Adrenal gland (tissue), 12 donors: ENCODE results near the gene ATG16L2. TPM values are rescaled to one million over a fixed set of nuclear protein-coding genes. Genes with fewer than 3 reads are reported as not detected.

Experiments used
- DNase-seq, 7 donors: peaks; one replicate each; pipeline ENCODE4 v3.0.0-alpha.2; 2019 to 2020
- H3K27ac ChIP-seq, 5 donors: fragments of 200-600 bp; sonication (generic) in 4 of 5; 1 replicate in 3 of 5; 2 replicates in 2 of 5; pipeline versions ENCODE4 v1.5.1 to v1.8.0; 2016 to 2020; ENCODE audit warnings: mild to moderate bottlenecking in 1 of 5
- H3K27me3 ChIP-seq: fragments of 200-600 bp; 2 replicates; pipeline ENCODE4 v1.8.0; 2021
- H3K36me3 ChIP-seq, 2 donors: fragments of 200-600 bp; replicated peaks in 1 of 2; 1 replicate in 1 of 2; 2 replicates in 1 of 2; pipeline versions ENCODE4 v1.5.1 to v1.8.0; 2018 to 2022
- H3K4me1 ChIP-seq, 2 donors: fragments of 200-600 bp; replicated peaks in 1 of 2; 1 replicate in 1 of 2; 2 replicates in 1 of 2; pipeline versions ENCODE4 v1.5.1 to v1.8.0; 2018 to 2021
- H3K4me3 ChIP-seq, 4 donors: fragments of 200-600 bp; sonication (generic) in 3 of 4; one replicate each; pipeline ENCODE4 v1.5.1; 2016 to 2018
- H3K9me3 ChIP-seq, 3 donors: fragments of 200-600 bp; sonication (generic) in 1 of 3; replicated peaks in 1 of 3; 1 replicate in 2 of 3; 2 replicates in 1 of 3; pipeline versions ENCODE4 v1.5.1 to v1.8.0; 2016 to 2021
- POLR2A ChIP-seq, 2 donors: fragments of 450-650 bp; IDR thresholded peaks; one replicate each; pipeline ENCODE4 v1.6.1; 2017; ENCODE audit warnings: antibody characterized with exemption in 2 of 2, mild to moderate bottlenecking in 2 of 2, moderate library complexity in 1 of 2
- WGBS, 4 donors: extraction: QIAGEN DNeasy Blood & Tissue Kit in 2 of 4; methylation state at CpG; one replicate each; pipeline versions ENCODE4 v1.1.5 to v1.1.7; 2013 to 2017; 5-methylcytosine and 5-hydroxymethylcytosine counted together
- intact Hi-C, 2 donors: fragments of 100-400 bp; cut with DNase I; formaldehyde crosslinking; loops; one replicate each; pipeline versions ENCODE4 v1.14.1 to v1.15.0; 2022 to 2023
- polyA plus RNA-seq, 3 donors: library from polyadenylated mRNA; stranded (reverse); fragments of 200-250 nt in 2 of 3; fragments of 350-450 nt in 1 of 3; fragmentation: Illumina TruSeq in 1 of 3; extraction: RNeasy Lipid Tissue Mini Kit (QIAGEN cat#74804) in 1 of 3; gene quantifications; one replicate each; pipeline ENCODE4 v1.2.3, GENCODE V29; 2013 to 2014
- total RNA-seq, 9 donors: library from RNA; depleted of rRNA in 4 of 9; stranded (reverse); fragments of >200 nt in 4 of 9; fragments of 120-200 nt in 1 of 9; fragmentation: NEBNext Ultra II Directional in 1 of 9; extraction: Animal tissue kit (Norgen Biotek cat#: 25700) in 1 of 9; gene quantifications; one replicate each; pipeline versions ENCODE4 v1.1.0 to v1.2.4, GENCODE V29; 2013 to 2023
- TF ChIP-seq, protein P1 (sequence below), 6 experiments: fragments of 450-650 bp in 4 of 6; fragments of 200-600 bp in 2 of 6; sonication (generic) in 1 of 6; IDR thresholded peaks; 1 replicate in 5 of 6; 2 replicates in 1 of 6; pipeline versions ENCODE4 v1.5.1 to v1.8.0; 2016 to 2021; ENCODE audit warnings: antibody characterized with exemption in 6 of 6, mild to moderate bottlenecking in 2 of 6, moderate library complexity in 1 of 6
- donor health status: healthy with polysubstance abuse.
- donor health status: Bipolar disorder and iron deficiency.
- donor health status: DM: yes; HTN: yes; CAD: no.
- donor health status: DM: no; HTN: no; CAD: no.
- donor health status: DM: no; HTN: no; CAD: no.
- donor health status: DM: yes; HTN: yes; CAD: no.

Gene ATG16L2
- total and polyA plus RNA-seq, 12 donors = 5.7 to 343 (median 30.6) TPM

DNA sequence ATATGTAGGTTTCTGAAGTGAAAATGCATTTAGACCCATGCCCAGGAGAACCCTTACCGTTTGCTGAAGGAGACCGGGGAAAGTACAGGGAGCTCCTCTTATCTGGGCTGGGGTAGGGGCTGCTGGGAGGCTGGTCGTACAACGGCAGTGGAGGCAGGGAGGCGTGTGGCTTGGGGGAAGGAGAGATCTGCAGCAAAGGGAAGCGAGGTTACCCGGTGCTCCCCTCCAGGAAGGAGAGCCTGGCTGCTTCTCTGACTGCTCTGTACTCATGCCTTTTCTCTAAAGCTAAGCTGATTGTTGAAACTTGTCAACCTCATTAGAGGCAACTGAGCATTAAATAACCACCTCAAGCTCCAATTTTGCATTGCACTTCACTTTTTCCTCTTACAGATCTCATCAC is 27.2 kb downstream of the ATG16L2 start:
- intact Hi-C loops = no loop called here
- peaks cover 0 to 51% of the 10 kb centered on the region in 2 donors for H3K36me3 ChIP-seq
- TF ChIP-seq, protein P1, sequence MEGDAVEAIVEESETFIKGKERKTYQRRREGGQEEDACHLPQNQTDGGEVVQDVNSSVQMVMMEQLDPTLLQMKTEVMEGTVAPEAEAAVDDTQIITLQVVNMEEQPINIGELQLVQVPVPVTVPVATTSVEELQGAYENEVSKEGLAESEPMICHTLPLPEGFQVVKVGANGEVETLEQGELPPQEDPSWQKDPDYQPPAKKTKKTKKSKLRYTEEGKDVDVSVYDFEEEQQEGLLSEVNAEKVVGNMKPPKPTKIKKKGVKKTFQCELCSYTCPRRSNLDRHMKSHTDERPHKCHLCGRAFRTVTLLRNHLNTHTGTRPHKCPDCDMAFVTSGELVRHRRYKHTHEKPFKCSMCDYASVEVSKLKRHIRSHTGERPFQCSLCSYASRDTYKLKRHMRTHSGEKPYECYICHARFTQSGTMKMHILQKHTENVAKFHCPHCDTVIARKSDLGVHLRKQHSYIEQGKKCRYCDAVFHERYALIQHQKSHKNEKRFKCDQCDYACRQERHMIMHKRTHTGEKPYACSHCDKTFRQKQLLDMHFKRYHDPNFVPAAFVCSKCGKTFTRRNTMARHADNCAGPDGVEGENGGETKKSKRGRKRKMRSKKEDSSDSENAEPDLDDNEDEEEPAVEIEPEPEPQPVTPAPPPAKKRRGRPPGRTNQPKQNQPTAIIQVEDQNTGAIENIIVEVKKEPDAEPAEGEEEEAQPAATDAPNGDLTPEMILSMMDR (IDR thresholded peaks at IDR 0.05) = no peak
- no peak for TF ChIP-seq POLR2A (IDR thresholded peaks at IDR 0.05)
- no peak overlapping the region for H3K27ac ChIP-seq
- H3K27me3 ChIP-seq = no peaks in the 10 kb centered on the region
- peak in 1 of 7 donors; percentile 16 for DNase-seq
- H3K4me3 ChIP-seq = no peak overlapping the region
- 89 to 91% (median 91%) methylated on average over 7 of the region's 7 CpGs for WGBS, 4 donors
- H3K9me3 ChIP-seq = no peaks in the 10 kb centered on the region
- H3K4me1 ChIP-seq = peaks cover 0 to 8% of the 10 kb centered on the region in 2 donors

- H3K4me1 ChIP-seq = peaks cover 0 to 8% of the 10 kb centered on the region in 2 donors
- DNase-seq = no peak
- TF ChIP-seq POLR2A (IDR thresholded peaks at IDR 0.05) = no peak
- TF ChIP-seq, protein P1 (IDR thresholded peaks at IDR 0.05) = no peak
- intact Hi-C loops = no loop called here
- H3K4me3 ChIP-seq = no peak overlapping the region
- H3K27me3 ChIP-seq = no peaks in the 10 kb centered on the region
- peaks cover 0 to 54% of the 10 kb centered on the region in 2 donors for H3K36me3 ChIP-seq
- peak overlapping the region in 2 of 5 donors; percentile 54 to 62 for H3K27ac ChIP-seq
- no peaks in the 10 kb centered on the region for H3K9me3 ChIP-seq
- WGBS, 4 donors = 81 to 91% (median 84%) methylated on average over 5 of the region's 5 CpGs
Observed at GRCh38 chr11:72842126-72842525, 27.9 kb downstream of the ATG16L2 start.

DNA sequence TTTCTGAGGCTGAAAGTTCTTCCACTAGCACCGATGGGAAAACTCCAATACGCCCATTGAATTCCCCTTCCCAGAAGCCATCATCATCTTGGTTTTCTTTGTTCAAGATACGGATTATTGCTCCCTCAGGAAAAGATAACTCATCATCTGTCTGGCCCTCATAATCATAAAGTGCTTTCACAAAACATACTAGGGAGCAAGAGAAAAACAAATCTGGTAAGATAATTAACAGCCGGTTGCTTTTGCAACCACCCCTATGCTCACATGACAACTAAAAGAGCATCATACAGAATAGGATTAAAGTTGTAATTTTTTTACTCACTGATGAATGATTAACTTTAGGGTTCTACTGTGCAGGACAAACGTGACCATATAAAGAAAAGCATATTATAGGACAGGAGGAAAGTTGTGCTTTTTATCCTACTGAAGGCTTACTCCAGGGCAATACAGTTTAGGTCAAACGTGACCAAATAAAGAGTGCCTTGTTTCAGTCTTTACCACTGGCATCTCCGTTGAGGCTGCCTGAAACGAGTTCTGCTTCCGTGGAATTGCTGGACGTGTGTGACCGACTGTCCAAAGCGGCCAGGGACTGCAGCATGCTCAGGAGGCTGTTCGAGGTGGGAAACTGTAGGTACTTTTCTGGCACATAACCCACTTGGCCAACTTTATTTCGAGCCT is 28.6 kb downstream of the ATG16L2 start:
- H3K4me1 ChIP-seq = peaks cover 0 to 8% of the 10 kb centered on the region in 2 donors
- H3K27ac ChIP-seq = peak overlapping the region in 2 of 5 donors; percentile 54 to 62
- H3K4me3 ChIP-seq = no peak overlapping the region
- no peak for DNase-seq
- intact Hi-C loops = no loop called here
- H3K36me3 ChIP-seq = peaks cover 0 to 47% of the 10 kb centered on the region in 2 donors
- TF ChIP-seq, protein P1 (IDR thresholded peaks at IDR 0.05) = no peak
- no peak for TF ChIP-seq POLR2A (IDR thresholded peaks at IDR 0.05)
- H3K27me3 ChIP-seq = no peaks in the 10 kb centered on the region
- WGBS, 4 donors = 81 to 86% (median 84%) methylated on average over 14 of the region's 14 CpGs
- H3K9me3 ChIP-seq = no peaks in the 10 kb centered on the region

DNA sequence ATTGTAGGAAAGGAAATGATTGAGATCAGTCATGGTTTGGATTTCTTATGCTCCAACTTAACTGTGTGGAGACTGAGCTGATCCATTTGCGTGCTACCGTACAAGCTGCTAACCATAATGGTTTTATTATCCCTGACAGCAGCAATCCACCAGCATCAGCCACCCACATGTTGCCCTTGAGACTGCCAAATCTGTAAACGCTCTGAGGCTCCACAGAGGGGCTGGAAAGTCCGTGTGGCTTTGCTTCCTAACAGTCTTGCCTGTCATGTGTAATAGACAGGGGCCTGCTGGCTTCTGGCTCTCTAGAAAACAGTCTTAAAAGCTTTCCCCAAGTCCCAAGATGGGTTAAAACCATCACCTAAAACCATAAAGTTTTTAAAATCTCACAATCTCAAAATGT is 30.1 kb downstream of the ATG16L2 start:
- no peaks in the 10 kb centered on the region for H3K27me3 ChIP-seq
- H3K4me1 ChIP-seq = peaks cover 0 to 8% of the 10 kb centered on the region in 2 donors
- no peak overlapping the region for H3K4me3 ChIP-seq
- no peak overlapping the region for H3K27ac ChIP-seq
- WGBS, 4 donors = 53 to 76% (median 67%) methylated on average over 4 of the region's 4 CpGs
- intact Hi-C loops = no loop called here
- TF ChIP-seq, protein P1 (IDR thresholded peaks at IDR 0.05) = no peak
- TF ChIP-seq POLR2A (IDR thresholded peaks at IDR 0.05) = no peak
- no peaks in the 10 kb centered on the region for H3K9me3 ChIP-seq
- DNase-seq = peak in 1 of 7 donors; percentile 12
- H3K36me3 ChIP-seq = peaks cover 0 to 48% of the 10 kb centered on the region in 2 donors
